Measurements from ENCODE around the gene MMP24OS. TPM values are rescaled to one million over a fixed set of nuclear protein-coding genes. Genes with fewer than 3 reads are reported as not detected.

Gene MMP24OS
- total RNA-seq, 2 donors from 2014 or later: 29.4 to 41.8 TPM

DNA sequence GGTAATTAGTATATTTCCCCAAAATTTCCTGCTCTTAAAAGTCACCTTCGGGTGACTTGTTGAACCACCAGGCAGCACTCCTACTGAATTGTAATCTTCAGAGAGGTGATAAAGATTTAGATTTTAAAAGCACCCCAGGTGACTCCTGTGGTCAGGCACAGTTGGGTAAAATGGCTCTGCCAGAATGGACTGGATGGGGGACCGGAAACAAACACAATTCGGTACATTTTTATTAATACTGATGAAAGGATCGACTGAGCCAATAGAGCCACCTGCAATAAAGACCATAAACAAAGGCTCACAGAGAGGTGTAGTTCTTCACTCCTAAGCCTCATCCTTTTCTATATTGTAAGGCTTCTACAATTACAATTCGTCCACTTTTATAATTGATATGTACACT is 33.9 kb upstream of the MMP24OS start:
- DNase-seq (ENCODE audit: low spot score in 2 of 2): no peak
- Mint-ChIP-seq H3K27ac (peak overlapping the region; percentile 38 to 84), H3K36me3 (peaks cover 4 to 6% of the 10 kb centered on the region in 2 donors), H3K9me3 (no peaks in the 10 kb centered on the region)
- no peak for ATAC-seq

DNA sequence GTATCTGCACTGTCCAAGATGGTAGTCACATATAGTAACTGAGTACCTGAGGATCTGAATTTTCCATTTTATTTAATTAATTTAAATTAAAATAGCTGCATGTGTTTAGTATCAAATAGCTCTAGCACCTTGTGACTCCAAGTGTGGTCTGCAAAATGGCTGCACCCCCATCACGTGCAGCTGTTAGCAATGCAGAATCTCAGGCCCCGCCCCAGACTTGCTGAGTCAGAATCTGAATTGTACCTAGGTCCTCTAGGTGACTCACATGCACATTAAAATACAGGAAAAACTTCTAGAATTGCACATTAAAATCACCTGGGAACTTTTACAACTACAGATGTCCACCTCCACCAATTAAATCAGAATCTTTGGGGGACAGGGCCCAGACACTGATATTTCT is 33.5 kb upstream of the MMP24OS start:
- peak; percentile 65 to 80 for ATAC-seq
- Mint-ChIP-seq H3K36me3 (peaks cover 4 to 6% of the 10 kb centered on the region in 2 donors), H3K27ac (peak overlapping the region; percentile 14 to 84), H3K9me3 (no peaks in the 10 kb centered on the region)
- peak in 1 of 2 donors; percentile 77 for DNase-seq (ENCODE audit: low spot score in 2 of 2)

DNA sequence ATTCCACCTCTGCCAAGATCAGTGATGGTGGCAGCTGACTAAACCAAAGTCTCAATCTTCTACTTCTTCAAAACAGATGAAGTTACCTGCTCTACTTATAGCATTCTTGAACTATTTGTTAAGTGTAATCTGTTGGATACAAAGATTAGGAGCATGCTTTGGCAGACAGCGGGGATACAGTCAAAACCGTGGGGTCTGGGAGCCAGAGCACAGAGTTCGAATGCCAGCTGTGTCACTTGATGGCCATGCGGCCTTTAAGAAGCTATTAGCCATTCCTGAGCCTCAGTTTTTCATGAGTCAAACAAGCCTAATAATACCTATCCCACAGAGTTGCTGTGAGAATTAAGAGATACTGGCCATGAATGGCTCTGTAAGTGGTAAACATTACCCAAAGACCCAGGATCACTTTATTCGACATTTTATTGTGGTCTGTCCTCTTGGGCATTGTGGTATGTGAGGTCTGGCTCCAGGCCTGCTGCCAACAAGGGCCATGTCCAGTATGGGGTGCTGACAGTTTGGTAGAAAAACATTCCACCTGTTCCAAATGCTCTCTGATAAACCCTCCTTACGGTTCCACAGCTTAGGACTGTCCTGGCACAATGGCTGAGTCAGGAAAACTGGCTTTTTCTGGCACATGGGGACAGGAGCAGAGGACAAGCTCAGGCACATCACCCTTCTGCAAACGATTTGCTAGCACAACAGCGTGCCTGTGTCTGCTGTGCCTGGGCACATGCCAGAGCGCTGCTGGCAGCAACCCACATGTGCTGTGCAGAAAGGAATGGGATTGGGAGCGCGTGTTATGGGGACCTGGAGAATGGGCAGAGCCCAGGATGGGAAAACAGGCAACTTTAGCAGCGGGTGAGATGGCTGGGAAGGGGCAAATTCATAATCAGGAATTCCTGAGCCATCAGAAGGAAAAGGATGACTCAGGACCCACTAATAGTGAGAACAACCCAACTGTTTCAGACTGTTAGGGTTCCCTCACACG is 30.0 kb upstream of the MMP24OS start:
- ATAC-seq (no peak), DNase-seq (ENCODE audit: low spot score in 2 of 2) (no peak)
- Mint-ChIP-seq H3K36me3 (peaks cover 4 to 13% of the 10 kb centered on the region in 2 donors), H3K27ac (peak overlapping the region in 1 of 2 donors; percentile 29), H3K9me3 (no peaks in the 10 kb centered on the region)

- Mint-ChIP-seq H3K9me3 (no peaks in the 10 kb centered on the region), H3K36me3 (peaks cover 0 to 7% of the 10 kb centered on the region in 2 donors), H3K27ac (peak overlapping the region in 1 of 2 donors; percentile 84)
- ATAC-seq: no peak
- no peak for DNase-seq (ENCODE audit: low spot score in 2 of 2)
Observed at GRCh38 chr20:35306931-35307517, 29.1 kb upstream of the MMP24OS start.

- Mint-ChIP-seq H3K27ac (peak overlapping the region; percentile 84 to 99), H3K9me3 (no peaks in the 10 kb centered on the region), H3K36me3 (peaks cover 0 to 7% of the 10 kb centered on the region in 2 donors)
- ATAC-seq: peak; percentile 97 to 99
- DNase-seq (ENCODE audit: low spot score in 2 of 2): peak; percentile 81 to 90
Observed at GRCh38 chr20:35305682-35306556, 28.0 kb upstream of the MMP24OS start.

DNA sequence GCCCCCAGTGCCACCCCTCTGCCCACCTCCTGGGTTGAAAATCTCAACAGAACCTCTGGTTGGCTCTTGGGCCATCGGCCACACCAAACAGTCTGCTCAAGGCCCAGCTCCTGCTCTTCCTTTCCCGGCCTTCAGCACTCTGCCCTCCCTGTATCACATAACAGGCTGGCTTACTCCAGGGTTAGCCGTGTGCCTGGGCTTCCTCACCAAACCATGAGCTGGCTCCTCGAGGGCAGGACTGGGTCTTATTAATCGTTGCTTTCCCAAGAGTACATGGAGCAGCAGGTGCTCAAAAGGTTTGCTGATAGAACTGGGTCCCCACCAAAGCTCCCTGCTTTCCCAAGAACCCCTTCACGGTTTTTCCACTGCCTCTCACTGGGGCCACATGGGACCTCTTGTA is 27.0 kb upstream of the MMP24OS start:
- H3K27ac Mint-ChIP-seq: peak overlapping the region; percentile 84 to 99

GRCh38 chr20:35303735-35304491 is 26.0 kb upstream of the MMP24OS start:
- ATAC-seq (peak; percentile 37 to 57), DNase-seq (ENCODE audit: low spot score in 2 of 2) (peak; percentile 79 to 88)
- Mint-ChIP-seq H3K9me3 (no peaks in the 10 kb centered on the region), H3K36me3 (peaks cover 0 to 7% of the 10 kb centered on the region in 2 donors), H3K27ac (peak overlapping the region in 1 of 2 donors; percentile 28)

More for the DNA sequence above, 27.0 kb upstream of the MMP24OS start:
- Mint-ChIP-seq H3K36me3 (peaks cover 0 to 7% of the 10 kb centered on the region in 2 donors), H3K9me3 (no peaks in the 10 kb centered on the region)
- no peak for DNase-seq (ENCODE audit: low spot score in 2 of 2)
- no peak for ATAC-seq

DNA sequence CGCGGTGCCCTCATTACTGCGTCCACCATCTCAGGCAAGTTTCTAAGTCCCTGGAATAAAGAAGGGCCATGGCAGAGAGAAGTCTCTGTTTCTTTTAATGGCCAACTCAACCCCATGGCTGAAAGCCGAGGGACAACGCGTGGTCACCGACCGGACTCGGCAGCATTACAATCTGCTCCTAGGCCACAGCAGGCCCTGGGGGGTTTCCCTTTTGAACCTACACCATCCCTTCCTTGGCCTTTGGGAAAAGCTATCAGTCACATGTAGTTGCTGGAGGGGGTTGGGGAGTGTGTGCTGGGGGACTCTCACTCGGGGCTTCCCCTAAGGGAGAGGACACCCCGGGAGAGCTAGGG is 25.4 kb upstream of the MMP24OS start:
- peak overlapping the region in 1 of 2 donors; percentile 28 for H3K27ac Mint-ChIP-seq
- H3K36me3 Mint-ChIP-seq: peaks cover 0 to 7% of the 10 kb centered on the region in 2 donors
- DNase-seq (ENCODE audit: low spot score in 2 of 2): no peak
- ATAC-seq: peak in 1 of 2 donors; percentile 9
- no peaks in the 10 kb centered on the region for H3K9me3 Mint-ChIP-seq

GRCh38 chr20:35302421-35303335 is 24.8 kb upstream of the MMP24OS start:
- H3K9me3 Mint-ChIP-seq: no peaks in the 10 kb centered on the region
- ATAC-seq (peak in 1 of 2 donors; percentile 3), DNase-seq (ENCODE audit: low spot score in 2 of 2) (no peak)
- no peak overlapping the region for H3K27ac Mint-ChIP-seq
- H3K36me3 Mint-ChIP-seq: peaks cover 0 to 7% of the 10 kb centered on the region in 2 donors

DNA sequence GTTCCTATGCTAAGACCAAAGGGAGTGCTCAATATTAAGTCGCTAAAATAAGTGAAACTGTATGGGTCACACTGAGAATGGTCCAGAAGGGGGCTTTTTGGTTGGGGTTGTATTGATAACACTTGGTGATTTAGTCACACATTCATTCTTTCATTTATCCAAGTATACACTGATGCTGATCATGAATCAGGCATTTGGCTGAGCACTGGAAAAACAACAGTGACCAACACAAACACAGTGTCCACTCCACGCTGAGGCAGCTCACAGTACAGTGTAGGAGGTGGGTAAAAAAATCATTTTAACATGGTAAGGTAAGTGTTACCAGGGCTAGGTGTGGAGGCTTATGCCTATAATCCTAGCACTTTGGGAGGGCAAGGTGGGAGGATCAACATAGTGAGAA is 23.5 kb upstream of the MMP24OS start:
- Mint-ChIP-seq H3K9me3 (no peaks in the 10 kb centered on the region), H3K36me3 (peaks cover 0 to 7% of the 10 kb centered on the region in 2 donors), H3K27ac (no peak overlapping the region)
- no peak for DNase-seq (ENCODE audit: low spot score in 2 of 2)
- ATAC-seq: no peak

GRCh38 chr20:35300469-35301262 is 22.7 kb upstream of the MMP24OS start:
- ATAC-seq (no peak), DNase-seq (ENCODE audit: low spot score in 2 of 2) (no peak)
- H3K27ac Mint-ChIP-seq: no peak overlapping the region
- H3K36me3 Mint-ChIP-seq: peaks cover 0 to 2% of the 10 kb centered on the region in 2 donors
- H3K9me3 Mint-ChIP-seq: no peaks in the 10 kb centered on the region

DNA sequence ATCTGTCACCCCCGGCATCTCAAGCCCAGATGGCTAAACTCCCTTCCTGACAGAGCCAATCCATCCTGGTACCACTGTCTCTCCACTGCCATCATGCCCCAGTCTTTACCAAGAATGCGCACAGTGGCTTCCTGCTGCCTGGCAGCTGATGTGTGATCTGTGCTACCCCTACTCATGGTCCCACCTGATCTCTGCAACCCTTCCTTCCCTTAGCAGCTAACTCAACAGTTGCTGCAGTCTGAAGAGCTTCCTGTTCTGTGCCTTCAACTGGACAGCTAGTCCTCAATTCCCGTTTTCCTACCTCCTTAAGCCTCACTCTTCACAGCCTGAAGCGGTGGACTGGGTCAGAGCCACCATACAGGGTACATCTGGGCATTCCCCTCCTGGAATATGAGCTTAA is 21.9 kb upstream of the MMP24OS start:
- ATAC-seq (no peak), DNase-seq (ENCODE audit: low spot score in 2 of 2) (no peak)
- Mint-ChIP-seq H3K9me3 (no peaks in the 10 kb centered on the region), H3K27ac (peak overlapping the region in 1 of 2 donors; percentile 46), H3K36me3 (no peaks in the 10 kb centered on the region)

GRCh38 chr20:35298264-35298663 is 20.3 kb upstream of the MMP24OS start:
- Mint-ChIP-seq H3K27ac (no peak overlapping the region), H3K9me3 (no peaks in the 10 kb centered on the region), H3K36me3 (no peaks in the 10 kb centered on the region)
- ATAC-seq: no peak
- DNase-seq (ENCODE audit: low spot score in 2 of 2): no peak

- ATAC-seq (no peak), DNase-seq (ENCODE audit: low spot score in 2 of 2) (no peak)
- Mint-ChIP-seq H3K36me3 (no peaks in the 10 kb centered on the region), H3K27ac (no peak overlapping the region), H3K9me3 (no peaks in the 10 kb centered on the region)
Observed at GRCh38 chr20:35297740-35298139, 19.8 kb upstream of the MMP24OS start.
